Measurements from ENCODE around the gene RIN2. TPM values are rescaled to one million over a fixed set of nuclear protein-coding genes. Genes with fewer than 3 reads are reported as not detected.
"Not testable (repeated sequence)": the region's sequence is repeated elsewhere in the genome, so short reads cannot be mapped to it uniquely, and the experiment has no call there.

RIN2 gene
- total RNA-seq, 2 donors from 2014 or later = 20.4 to 34.0 TPM

DNA sequence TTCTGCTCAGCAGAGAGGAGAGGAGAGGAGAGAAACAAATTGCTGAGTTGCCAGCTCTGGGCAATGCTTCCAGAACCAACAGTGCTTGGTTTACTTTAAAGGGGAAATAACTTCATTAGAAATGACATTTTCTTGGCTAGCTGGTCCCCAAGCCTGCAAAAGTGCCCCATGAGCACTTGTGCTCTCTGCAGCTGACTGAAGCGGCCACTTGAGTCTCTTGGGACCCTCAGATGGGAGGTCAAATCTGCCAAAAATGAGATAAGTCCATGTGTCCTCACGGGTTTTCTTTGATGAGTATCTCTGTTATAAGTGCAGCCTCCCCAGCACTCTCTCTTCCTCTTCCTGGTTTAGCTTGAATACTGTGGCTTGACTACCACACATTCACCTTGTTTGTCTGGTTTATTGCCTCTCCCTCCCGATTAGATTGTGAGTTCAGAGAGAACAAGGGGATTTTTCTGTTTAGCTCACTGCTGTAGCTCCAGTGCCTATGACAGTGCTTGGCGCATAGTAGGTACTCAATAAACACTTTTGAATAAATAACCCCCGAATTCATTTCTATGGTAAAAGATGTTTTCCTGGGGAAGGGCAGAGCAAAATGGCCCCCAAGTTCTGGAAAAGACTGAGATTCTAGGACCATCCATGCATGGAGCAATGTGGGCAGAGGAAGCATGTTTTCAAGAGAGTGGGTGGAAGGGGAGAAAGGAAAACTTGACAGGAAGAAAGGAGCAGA is 7.0 kb upstream of the RIN2 start:
- peaks cover 10% of the 10 kb centered on the region for H3K4me1 ChIP-seq

GRCh38 chr20:19754201-19754600 is 3.9 kb upstream of the RIN2 start:
- ATAC-seq; H3K36me3 ChIP-seq (replicated peaks in 1 of 2; ENCODE audit: insufficient read depth in 1 of 2, low read depth in 2 of 2); H3K27ac ChIP-seq; H3K4me3 ChIP-seq; H3K9me3 ChIP-seq; H3K27me3 ChIP-seq; intact Hi-C loops (cut with DNase I); DNase-seq: not testable (repeated sequence)
- H3K4me1 ChIP-seq = peaks cover 26% of the 10 kb centered on the region
- WGBS, 2 donors = 87 to 88% methylated on average over 8 to 14 of the region's 14 CpGs

More for the DNA sequence above, 7.0 kb upstream of the RIN2 start:
- intact Hi-C loops (cut with DNase I) = no loop called here
- no peaks in the 10 kb centered on the region for H3K27me3 ChIP-seq
- H3K4me3 ChIP-seq = no peak overlapping the region
- DNase-seq (no peak), ATAC-seq (peak; percentile 75)
- peak overlapping the region in 3 of 4 donors; percentile 17 to 62 (median 41) for H3K27ac ChIP-seq
- no peaks in the 10 kb centered on the region for H3K9me3 ChIP-seq
- no peak for TF ChIP-seq POLR2A (IDR thresholded peaks at IDR 0.05)
- TF ChIP-seq, protein P1, sequence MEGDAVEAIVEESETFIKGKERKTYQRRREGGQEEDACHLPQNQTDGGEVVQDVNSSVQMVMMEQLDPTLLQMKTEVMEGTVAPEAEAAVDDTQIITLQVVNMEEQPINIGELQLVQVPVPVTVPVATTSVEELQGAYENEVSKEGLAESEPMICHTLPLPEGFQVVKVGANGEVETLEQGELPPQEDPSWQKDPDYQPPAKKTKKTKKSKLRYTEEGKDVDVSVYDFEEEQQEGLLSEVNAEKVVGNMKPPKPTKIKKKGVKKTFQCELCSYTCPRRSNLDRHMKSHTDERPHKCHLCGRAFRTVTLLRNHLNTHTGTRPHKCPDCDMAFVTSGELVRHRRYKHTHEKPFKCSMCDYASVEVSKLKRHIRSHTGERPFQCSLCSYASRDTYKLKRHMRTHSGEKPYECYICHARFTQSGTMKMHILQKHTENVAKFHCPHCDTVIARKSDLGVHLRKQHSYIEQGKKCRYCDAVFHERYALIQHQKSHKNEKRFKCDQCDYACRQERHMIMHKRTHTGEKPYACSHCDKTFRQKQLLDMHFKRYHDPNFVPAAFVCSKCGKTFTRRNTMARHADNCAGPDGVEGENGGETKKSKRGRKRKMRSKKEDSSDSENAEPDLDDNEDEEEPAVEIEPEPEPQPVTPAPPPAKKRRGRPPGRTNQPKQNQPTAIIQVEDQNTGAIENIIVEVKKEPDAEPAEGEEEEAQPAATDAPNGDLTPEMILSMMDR (IDR thresholded peaks at IDR 0.05) = no peak
- whole genome bisulfite sequencing, 2 donors = 24 to 32% methylated on average over 5 of the region's 5 CpGs
- no peaks in the 10 kb centered on the region for H3K36me3 ChIP-seq (replicated peaks in 1 of 2; ENCODE audit: insufficient read depth in 1 of 2, low read depth in 2 of 2)

DNA sequence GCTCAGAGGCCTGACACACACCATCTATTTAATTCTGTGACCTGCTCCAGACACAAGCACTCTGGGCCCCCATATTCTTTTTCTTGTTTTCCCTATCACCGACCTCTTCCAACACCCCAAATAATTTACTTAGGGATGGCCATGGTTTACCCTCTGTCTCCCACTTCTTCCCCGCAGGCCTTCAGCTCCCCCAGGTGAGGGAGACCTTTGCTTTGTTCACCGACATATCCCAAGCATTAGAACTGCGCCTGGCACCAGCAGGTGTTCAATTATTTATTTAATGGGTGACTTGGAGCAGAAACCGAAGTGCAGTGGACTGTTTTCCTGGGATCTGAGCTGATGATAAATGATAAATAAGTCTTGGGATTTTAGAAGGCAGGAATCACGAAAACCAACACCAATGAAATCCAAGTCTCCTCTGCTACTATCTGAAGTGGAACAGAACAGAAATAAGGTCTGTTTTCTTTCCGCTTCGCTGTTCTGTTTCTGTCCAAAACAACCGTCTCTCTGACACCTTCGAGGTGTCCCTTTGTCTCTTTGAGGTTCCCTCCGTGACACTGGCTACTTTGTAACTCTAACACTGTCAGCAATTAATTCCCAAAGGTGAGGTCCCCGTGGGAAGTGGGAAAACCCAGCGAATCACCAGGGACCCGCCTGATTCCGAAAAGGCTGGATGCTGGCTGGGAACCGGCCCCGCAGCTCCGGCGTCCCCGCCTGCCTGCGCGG is 1.1 kb upstream of the RIN2 start:
- Histone ChIP-seq H3K4me3 (peak overlapping the region; percentile 68 to 80), H3K27ac (peak overlapping the region; percentile 89 to 97 (median 92)), H3K27me3 (no peaks in the 10 kb centered on the region), H3K4me1 (peaks cover 42% of the 10 kb centered on the region), H3K36me3 (replicated peaks in 1 of 2; ENCODE audit: insufficient read depth in 1 of 2, low read depth in 2 of 2) (no peaks in the 10 kb centered on the region), H3K9me3 (no peaks in the 10 kb centered on the region)
- no peak for ATAC-seq
- 6 to 7% methylated on average over 14 to 22 of the region's 22 CpGs for WGBS, 2 donors
- TF ChIP-seq, protein P1 (IDR thresholded peaks at IDR 0.05) = no peak
- TF ChIP-seq POLR2A (IDR thresholded peaks at IDR 0.05) = no peak
- DNase-seq = peak; percentile 19 to 47 (median 30)
- intact Hi-C loops (cut with DNase I) = no loop called here

GRCh38 chr20:19757487-19758132 is 448 bp upstream of the RIN2 start:
- H3K4me3 ChIP-seq = peak overlapping the region; percentile 68 to 80
- 0% methylated on average over 21 to 45 of the region's 45 CpGs for WGBS, 2 donors
- intact Hi-C loops (cut with DNase I) = no loop called here
- peaks cover 47% of the 10 kb centered on the region for H3K4me1 ChIP-seq
- peak; percentile 35 to 76 (median 71) for TF ChIP-seq POLR2A (IDR thresholded peaks at IDR 0.05)
- TF ChIP-seq, protein P1 (IDR thresholded peaks at IDR 0.05) = no peak
- H3K27me3 ChIP-seq = no peaks in the 10 kb centered on the region
- no peaks in the 10 kb centered on the region for H3K9me3 ChIP-seq
- no peaks in the 10 kb centered on the region for H3K36me3 ChIP-seq (replicated peaks in 1 of 2; ENCODE audit: insufficient read depth in 1 of 2, low read depth in 2 of 2)
- ATAC-seq (peak; percentile 85), DNase-seq (peak; percentile 87 to 96 (median 92))
- peak overlapping the region; percentile 89 to 97 (median 92) for H3K27ac ChIP-seq
